GM12891 (cell line): Measurements from ENCODE around the gene AMBP.

Experiments
- POLR2A ChIP-seq: IDR thresholded peaks from 2 replicates; pipeline ENCODE4 v1.6.1; 2011; ENCODE audit warnings: low read depth, low read length, control low read depth
- POLR2AphosphoS5 ChIP-seq: IDR thresholded peaks from 2 replicates; pipeline ENCODE4 v1.6.1; 2011; ENCODE audit warnings: low read depth, low read length, control low read depth

- TF ChIP-seq POLR2A (no peak), POLR2AphosphoS5 (no peak)
Measured at GRCh38 chr9:114021578-114021977, 56.5 kb downstream of the AMBP start.
